ENCODE results near the gene PLXNA2.

- TF ChIP-seq SPI1 (IDR thresholded peaks at IDR 0.05; ENCODE audit: low read depth, low read length) = no peak
- no peak for TF ChIP-seq PAX5 (IDR thresholded peaks at IDR 0.05; ENCODE audit: insufficient read depth, low read length, severe bottlenecking)
- no peak for TF ChIP-seq POLR2A (IDR thresholded peaks at IDR 0.05; ENCODE audit: low read depth, low read length)
- no peak for TF ChIP-seq POLR2AphosphoS5 (IDR thresholded peaks at IDR 0.05; ENCODE audit: low read depth, low read length)
- no peak for TF ChIP-seq TAF1 (IDR thresholded peaks at IDR 0.05; ENCODE audit: low read depth, low read length)
- no peak for TF ChIP-seq POU2F2 (IDR thresholded peaks at IDR 0.05; ENCODE audit: low read depth, low read length)
These were observed 116.2 kb downstream of the PLXNA2 start for GRCh38 chr1:208127792-208128529.

Data from GM12891 (cell line).